ENCODE measurements around the gene BACE2.
"Not testable (repeated sequence)": the region's sequence is repeated elsewhere in the genome, so short reads cannot be mapped to it uniquely, and the experiment has no call there.

Gene BACE2

DNA sequence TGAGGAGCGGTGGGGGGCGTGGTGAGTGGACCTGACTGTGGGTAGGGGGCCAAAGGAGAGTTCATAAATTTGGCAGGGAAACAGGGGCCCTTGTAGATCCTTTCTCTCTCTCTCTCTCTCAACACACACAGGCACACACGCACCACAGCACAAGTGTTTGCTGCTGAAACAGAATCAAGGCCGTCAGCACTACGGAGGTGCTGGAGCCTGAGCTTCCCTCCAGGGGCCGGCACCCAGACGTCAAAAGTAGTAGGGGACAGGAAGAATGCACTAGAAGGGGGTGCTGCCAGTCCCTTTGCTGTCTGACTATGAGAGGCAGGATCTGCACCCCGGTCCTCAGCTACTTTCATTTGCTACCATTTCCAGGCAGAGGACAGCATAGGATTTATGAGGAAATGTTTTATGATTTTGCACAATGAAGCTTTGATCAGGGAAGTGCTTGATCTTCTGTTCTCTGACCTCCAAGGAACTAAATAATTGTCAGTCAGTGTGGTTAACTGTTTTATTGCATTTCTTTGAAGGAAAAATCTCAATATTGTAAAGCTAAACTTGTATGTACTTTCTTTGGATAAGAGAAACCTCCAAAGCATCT is 74.4 kb downstream of the BACE2 start:
- DNase-seq, result no peak

DNA sequence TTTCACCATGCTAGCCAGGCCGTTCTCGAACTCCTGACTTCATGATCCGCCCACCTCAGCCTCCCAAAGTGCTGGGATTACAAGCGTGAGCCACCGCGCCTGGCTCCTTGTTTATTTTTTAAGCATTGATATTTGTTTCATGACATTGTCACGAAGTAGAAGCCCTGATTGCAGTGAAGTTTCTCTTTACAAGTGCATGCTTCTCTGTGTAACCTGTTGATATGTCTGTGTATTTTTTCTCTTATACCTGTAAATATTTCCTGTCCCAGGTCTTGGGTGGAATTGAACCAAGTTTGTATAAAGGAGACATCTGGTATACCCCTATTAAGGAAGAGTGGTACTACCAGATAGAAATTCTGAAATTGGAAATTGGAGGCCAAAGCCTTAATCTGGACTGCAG is 75.1 kb downstream of the BACE2 start:
- DNase-seq, result no peak

- not testable (repeated sequence) for DNase-seq
Observed at GRCh38 chr21:41244266-41244880, 76.4 kb downstream of the BACE2 start.

DNA sequence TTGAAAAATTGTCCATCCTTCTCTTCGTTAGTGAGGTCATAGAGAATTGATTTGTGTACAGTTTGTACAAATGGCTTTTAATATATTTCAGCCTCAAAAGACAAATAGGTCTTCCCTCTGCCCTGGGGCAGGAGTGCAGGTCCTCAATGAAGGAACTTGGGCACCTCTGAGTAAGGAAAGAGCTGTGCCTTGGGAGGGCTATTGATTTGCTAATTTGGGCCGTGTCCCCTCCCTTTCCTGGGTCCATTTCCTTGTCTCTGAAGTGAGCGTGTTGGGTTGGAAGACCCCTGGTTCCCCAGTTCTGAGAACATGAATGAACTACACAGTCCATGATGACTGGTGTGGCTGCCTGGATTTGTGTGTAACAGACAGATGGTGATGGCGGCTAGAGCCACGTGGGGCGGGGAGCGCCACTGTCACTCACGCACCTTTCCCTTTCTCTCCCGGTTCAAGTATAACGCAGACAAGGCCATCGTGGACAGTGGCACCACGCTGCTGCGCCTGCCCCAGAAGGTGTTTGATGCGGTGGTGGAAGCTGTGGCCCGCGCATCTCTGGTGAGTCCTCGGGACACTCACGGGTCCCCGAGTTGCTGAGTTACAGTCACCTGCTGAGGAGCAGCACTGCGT is 77.7 kb downstream of the BACE2 start:
- no peak for DNase-seq

DNA sequence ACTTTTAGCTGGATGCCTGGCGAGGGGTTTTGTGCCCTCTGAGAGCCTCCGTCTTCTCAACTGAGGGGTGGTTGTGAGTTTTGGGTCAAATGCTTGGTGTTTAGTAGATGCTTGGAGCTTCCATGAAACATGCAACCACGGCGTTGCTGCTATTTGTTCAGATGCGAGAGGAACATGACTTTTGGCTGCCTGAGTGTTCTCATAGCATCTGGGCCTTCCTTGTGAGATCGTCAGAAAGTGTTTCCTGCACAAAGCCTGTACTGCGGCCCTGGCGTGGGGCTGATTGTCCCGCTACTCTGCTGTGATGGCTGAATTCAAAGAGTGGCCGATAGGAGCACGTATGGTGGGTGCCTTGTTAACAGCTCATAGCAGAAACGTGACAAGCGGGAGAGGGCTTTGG is 78.8 kb downstream of the BACE2 start:
- no peak for DNase-seq

DNA sequence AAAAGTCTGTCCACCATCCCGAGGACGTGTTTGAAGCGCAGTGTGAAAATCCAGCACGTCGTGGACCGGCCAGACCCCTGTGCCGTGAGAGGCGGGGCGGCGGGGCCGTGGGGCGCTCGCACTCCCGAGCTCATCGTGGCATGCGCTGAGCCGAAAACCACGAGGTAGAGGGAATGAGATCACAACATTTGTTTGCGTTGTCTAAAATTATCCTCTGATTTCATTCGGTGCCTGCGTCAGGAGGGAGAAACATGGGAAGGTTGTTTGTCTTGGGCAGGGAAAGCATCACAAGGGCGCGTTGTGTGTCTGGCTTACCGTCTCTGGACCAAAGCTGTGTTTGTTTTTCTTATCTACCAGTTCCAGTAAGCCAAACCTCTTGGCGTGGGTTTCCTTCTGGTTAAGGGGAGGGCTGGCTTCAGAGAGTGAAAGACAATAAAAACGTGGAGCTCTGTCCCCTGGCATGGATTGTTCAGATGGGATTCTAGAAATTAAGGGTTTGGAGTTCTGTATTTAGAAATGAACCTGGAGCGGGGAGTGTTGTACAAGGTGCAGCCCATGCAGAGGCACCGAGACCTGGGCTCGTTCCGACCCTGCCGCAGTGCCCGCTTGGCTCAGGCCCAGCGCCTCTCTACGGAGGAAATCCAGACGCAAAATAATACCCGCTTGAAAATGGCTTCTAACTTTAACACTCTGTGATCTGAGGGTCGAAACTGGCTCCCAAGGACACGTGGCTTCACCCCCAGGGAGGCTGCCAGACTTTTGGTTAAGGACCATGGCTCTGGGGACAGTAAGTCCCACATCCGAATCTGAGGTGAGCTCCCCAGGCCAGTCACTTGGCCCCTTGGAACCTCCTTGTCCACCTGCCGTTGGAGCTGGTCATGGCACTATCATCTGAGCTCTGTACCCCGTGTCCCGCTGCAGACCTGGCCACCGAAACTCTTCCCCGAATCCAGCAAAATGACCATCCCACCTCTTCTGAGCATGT is 79.9 kb downstream of the BACE2 start:
- no peak for DNase-seq

DNA sequence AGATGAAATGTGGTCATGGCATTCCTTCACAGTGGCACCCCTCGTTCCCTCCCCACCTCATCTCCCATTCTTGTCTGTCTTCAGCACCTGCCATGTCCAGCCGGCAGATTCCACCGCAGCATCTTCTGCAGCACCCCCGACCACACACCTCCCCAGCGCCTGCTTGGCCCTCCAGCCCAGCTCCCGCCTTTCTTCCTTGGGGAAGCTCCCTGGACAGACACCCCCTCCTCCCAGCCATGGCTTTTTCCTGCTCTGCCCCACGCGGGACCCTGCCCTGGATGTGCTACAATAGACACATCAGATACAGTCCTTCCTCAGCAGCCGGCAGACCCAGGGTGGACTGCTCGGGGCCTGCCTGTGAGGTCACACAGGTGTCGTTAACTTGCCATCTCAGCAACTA is 81.5 kb downstream of the BACE2 start:
- DNase-seq, result no peak

- no peak for DNase-seq
Observed at GRCh38 chr21:41250519-41250918, 82.6 kb downstream of the BACE2 start.

DNA sequence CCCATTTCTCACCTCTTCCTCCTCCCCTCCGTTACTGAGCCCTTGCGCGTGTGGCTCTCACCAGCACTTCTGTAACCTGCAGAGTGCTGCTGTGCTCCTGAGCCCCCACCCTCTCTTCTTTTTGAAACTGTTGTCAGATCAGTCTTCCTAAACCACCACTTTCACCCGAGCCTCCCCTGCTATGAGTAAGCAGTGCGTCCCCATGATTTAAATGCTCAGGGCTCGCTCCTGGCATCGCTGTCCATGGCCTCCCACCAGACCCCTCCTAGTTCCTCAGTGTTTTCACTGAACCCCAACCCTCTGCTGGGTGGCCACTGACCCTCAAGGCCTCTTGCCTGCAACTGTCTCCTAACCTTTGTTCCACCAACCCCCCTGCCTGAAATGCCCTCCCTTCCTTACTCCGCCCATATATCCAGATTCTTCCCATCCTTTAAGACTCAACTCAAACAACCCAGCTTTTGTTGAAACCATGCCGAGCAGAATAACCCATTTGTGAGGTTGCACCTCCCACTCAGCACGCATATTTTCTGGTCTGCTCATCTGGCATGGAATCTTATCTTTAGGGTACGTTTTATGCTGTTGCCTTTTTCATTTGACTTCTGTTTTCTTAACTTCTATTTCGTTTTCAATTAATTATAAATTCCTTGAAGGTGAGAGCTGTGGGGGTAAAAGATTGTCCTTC is 84.1 kb downstream of the BACE2 start:
- DNase-seq, result no peak

- DNase-seq, result no peak
Observed at GRCh38 chr21:41254090-41254700, 86.2 kb downstream of the BACE2 start.

DNA sequence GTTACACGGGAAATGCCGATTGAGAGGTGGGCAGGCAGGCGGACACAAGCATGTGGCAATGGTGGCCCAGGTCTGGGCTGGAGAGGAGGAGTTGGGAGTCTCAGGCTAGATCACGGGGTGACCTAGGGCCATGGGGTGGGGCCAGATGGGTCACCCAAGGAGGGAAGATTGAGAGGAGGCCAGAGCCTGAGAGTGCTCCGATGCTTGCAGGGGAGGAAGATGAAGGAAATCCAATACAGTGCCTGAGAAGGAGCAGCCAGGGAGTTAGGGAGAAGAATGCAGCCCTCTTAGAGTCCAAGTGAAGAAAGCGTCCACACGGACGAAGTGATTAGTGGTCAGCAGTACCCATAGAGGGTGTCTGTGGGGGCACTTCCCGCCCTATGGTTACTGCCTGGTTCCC is 87.2 kb downstream of the BACE2 start:
- DNase-seq, result no peak

DNA sequence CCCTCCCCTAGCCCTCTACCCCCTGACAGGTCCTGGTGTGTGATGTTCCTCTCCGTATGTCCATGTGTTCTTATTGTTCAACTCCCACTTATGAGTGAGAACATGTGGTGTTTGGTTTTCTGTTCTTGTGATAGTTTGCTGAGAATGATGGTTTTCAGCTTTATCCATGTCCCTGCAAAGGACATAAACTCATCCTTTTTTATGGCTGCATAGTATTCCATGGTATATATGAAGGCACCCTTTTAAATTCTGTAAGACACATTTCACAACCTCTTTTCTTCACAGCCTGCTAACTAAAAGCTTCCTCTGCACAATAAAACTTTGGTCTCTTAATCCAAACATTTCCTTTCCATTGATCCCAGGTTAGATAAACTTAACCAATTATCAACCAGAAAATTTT is 88.3 kb downstream of the BACE2 start:
- not testable (repeated sequence) for DNase-seq

- DNase-seq, result no peak
Observed at GRCh38 chr21:41256771-41257702, 89.1 kb downstream of the BACE2 start.

- DNase-seq, result no peak
Observed at GRCh38 chr21:41258617-41259016, 90.7 kb downstream of the BACE2 start.

GRCh38 chr21:41260428-41260827 is 92.5 kb downstream of the BACE2 start:
- DNase-seq, result no peak

DNA sequence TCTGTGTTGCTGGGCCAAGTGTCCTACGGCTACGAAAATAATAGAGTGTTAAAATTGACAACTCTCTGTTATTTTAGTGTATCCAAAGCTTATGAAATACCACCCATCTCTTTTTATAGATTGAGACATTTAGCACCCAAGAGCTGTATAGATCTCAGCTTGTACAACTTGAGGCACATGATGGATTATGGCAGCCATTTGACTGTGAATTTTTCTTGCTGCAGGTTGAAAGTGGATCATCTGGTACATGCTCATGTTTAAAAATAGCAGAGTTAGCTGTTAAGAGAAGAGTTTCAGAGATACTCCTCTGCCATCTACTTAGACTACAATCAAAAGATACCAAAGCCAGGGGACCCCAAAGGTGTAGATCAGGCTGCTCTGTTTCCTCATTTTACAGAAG is 99.4 kb downstream of the BACE2 start:
- DNase-seq, result no peak

- DNase-seq, result no peak
Observed at GRCh38 chr21:41269535-41269934, 101.6 kb downstream of the BACE2 start.

GRCh38 chr21:41277196-41277595 is 109.2 kb downstream of the BACE2 start:
- no peak for DNase-seq

GRCh38 chr21:41277846-41278245 is 109.9 kb downstream of the BACE2 start:
- no peak for DNase-seq

DNA sequence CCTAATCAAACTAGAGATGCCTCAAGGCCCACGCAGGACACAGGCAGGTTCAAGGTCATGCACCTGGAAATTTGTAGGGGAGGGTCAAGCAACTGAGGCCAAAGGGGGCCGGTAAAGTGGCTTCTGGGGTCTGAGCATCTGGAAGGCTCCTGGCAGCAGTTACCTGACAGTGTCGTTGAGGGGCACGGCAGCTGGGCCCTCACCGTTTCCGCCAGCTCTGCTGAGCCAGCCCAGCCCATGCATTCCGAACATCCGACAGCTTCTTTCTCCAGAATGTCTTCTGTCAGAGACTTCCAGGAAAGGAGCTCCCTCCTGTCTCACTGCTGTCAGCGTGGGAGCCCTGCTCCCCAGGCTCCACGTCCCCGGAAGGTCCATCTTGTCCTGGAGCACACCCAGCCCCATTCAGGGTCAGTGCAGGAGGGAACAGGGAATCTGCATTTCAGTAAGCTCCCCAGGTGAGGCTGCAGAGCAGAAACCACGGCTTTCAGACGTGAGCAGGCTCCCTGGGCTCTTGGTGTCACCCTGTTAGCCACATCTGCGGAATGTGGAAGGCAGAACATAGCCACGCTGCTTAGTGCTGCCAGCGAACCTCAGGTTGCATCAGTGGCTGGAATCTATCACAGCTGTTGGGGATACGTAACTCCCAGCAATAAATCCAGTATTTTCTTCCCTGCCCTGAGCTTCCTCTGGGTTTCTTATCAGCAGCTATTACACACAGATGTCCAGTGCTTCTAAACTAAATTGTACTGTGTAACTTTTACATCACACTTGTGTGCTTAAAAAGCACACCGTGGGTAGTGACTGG is 112.4 kb downstream of the BACE2 start:
- DNase-seq, result no peak

Data from effector CD8-positive, alpha-beta T cell (primary cell).